Measurements from ENCODE around the gene SHISAL1.

- TF ChIP-seq CTCF (IDR thresholded peaks at IDR 0.05 in 8 of 11, conservative IDR thresholded peaks at IDR 0.05 in 3 of 11) (no peak), POLR2A (IDR thresholded peaks at IDR 0.05) (no peak)
Measured at GRCh38 chr22:44288913-44289312, 23.8 kb downstream of the SHISAL1 start.
